Measurements from ENCODE around the gene ATG7. TPM values are rescaled to one million over a fixed set of nuclear protein-coding genes. Genes with fewer than 3 reads are reported as not detected.

The ATG7 gene
- total and polyA plus RNA-seq, 12 donors, result 9.1 to 118 (median 40.0) TPM

DNA sequence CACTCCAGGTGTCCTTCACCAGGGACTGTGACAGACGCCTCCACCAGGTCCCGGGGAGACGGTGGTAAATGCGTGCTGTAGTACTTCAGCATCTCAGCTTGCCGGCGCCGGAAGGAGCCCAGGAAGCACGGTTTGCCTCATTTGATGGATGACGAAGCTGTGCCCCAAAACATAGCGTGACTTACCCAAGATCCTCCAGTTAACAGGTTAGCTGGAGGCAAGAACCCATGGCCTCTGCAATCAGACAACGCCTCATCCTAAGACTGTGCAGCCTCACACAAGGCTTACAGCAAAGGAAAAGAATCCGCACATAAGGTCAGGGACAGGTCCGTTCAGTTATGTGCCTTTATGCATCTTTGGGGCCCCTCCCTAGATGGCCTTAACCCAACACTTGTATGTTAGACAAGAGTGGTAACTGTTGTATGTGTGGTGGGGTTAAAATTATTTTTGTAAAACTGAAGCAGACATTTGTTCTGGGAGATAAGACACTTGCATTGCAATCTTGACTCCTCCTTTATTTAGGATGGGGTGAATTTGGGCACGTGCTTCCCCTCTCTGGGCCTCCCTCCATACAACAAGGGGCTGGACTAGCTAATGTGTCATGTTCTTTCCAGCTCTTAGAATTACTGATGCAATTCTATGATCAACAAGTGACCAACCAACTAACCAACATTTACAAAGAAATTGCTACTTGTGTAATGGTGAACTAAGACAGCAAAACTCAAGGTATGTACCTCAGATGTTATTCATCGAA lies 332.1 kb downstream of the ATG7 start:
- no peak for DNase-seq
- no peaks in the 10 kb centered on the region for H3K27me3 ChIP-seq
- TF ChIP-seq CTCF (IDR thresholded peaks at IDR 0.05) (no peak), POLR2A (IDR thresholded peaks at IDR 0.05) (no peak)
- intact Hi-C loops (cut with DNase I), result no loop called here
- peaks cover 0 to 13% of the 10 kb centered on the region in 2 donors for H3K36me3 ChIP-seq (replicated peaks in 1 of 2)
- no peak overlapping the region for H3K4me3 ChIP-seq
- peak overlapping the region in 3 of 5 donors; percentile 47 to 87 (median 50) for H3K27ac ChIP-seq
- no peaks in the 10 kb centered on the region for H3K9me3 ChIP-seq (replicated peaks in 1 of 3)
- H3K4me1 ChIP-seq (replicated peaks in 1 of 2), result peaks cover 37 to 57% of the 10 kb centered on the region in 2 donors
- WGBS, 4 donors, result 44 to 55% (median 49%) methylated on average over 12 to 15 of the region's 15 CpGs

DNA sequence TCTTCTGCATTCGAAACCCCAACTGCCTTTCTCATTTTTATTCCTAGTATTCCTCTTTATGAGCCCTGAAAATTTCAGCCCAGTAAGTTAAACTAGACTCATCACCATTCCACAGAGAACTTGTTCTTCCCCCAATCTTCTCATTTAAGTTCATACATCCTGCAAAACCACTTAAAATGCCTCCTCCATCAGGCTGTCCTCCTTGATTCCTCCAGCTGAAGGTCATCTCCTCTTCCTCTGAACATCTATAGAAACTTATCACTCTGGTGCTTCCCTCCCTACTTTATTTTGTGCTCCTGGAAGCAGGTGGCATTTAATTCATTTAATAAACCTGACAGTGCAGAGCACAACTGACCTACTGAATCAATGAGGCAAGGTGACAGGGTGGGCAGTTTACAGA lies 333.2 kb downstream of the ATG7 start:
- H3K9me3 ChIP-seq (replicated peaks in 1 of 3), result no peaks in the 10 kb centered on the region
- H3K36me3 ChIP-seq (replicated peaks in 1 of 2), result peaks cover 0 to 7% of the 10 kb centered on the region in 2 donors
- WGBS, 4 donors, result 94 to 100% (median 99%) methylated on average over 1 of the region's 1 CpG
- no peaks in the 10 kb centered on the region for H3K27me3 ChIP-seq
- no peak for DNase-seq
- intact Hi-C loops (cut with DNase I), result no loop called here
- TF ChIP-seq POLR2A (IDR thresholded peaks at IDR 0.05) (no peak), CTCF (IDR thresholded peaks at IDR 0.05) (no peak)
- peak overlapping the region in 1 of 5 donors; percentile 56 for H3K27ac ChIP-seq
- peaks cover 28 to 58% of the 10 kb centered on the region in 2 donors for H3K4me1 ChIP-seq (replicated peaks in 1 of 2)
- H3K4me3 ChIP-seq, result no peak overlapping the region

DNA sequence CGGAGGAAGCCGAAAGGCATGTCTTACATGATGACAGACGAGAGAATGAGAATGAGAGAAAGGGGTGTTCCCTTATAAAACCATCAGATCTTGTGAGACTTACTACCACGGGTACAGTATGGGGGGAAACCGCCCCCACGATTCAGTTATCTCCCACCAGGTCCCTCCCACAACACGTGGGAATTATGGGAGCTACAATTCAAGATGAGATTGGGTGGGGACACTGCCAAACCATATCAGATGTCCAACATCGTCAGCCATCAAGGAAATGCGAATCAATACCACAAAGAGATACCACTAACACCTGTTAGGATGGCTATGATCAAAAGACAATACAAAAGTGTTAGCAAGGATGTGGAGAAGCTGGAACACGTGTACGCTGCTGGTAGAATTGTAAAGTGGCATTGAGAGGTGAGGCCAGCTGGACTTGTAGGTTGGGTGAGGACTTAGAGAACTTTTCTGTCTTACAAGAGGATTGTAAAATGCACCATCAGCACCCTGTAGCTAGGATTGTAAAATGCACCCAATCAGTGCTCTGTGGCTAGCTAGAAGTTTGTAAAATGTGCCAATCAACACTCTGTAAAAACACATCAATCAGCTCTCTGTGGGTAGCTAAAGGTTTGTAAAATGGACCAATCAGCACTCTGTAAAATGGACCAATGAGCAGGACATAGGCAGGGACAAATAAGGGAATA lies 334.0 kb downstream of the ATG7 start:
- peaks cover 0 to 3% of the 10 kb centered on the region in 2 donors for H3K36me3 ChIP-seq (replicated peaks in 1 of 2)
- H3K27ac ChIP-seq, result peak overlapping the region in 1 of 5 donors; percentile 9
- 81 to 88% (median 82%) methylated on average over 11 of the region's 11 CpGs for WGBS, 4 donors
- intact Hi-C loops (cut with DNase I), result no loop called here
- no peak overlapping the region for H3K4me3 ChIP-seq
- no peak for TF ChIP-seq CTCF (IDR thresholded peaks at IDR 0.05)
- no peak for TF ChIP-seq POLR2A (IDR thresholded peaks at IDR 0.05)
- H3K9me3 ChIP-seq (replicated peaks in 1 of 3), result no peaks in the 10 kb centered on the region
- peaks cover 26 to 58% of the 10 kb centered on the region in 2 donors for H3K4me1 ChIP-seq (replicated peaks in 1 of 2)
- DNase-seq, result no peak
- H3K27me3 ChIP-seq, result no peaks in the 10 kb centered on the region

DNA sequence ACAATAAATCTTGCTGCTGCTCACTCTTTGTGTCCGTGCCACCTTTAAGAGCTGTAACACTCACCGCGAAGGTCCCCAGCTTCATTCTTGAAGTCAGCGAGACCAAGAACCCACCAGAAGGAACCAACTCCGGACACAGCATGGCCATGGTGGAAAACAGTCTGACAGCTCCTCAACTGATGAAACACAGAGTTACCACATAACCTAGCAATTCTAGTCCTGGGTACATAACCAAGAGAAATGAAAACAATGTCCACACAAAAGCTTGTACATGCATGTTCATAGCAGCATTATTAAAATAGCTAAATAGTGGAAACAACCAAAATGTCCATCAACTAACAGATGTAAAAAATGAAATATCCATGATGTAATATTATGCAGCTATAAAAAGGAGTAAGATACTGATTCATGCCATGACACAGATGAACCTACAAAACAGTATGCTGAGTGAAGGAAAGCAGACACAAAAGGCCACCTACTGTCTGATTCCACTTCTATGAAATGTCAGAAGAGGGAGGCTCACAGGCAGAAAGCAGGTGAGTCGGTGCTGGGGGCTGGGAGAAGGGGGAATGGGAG lies 334.8 kb downstream of the ATG7 start:
- Histone ChIP-seq H3K9me3 (replicated peaks in 1 of 3) (no peaks in the 10 kb centered on the region), H3K36me3 (replicated peaks in 1 of 2) (no peaks in the 10 kb centered on the region), H3K27ac (peak overlapping the region in 2 of 5 donors; percentile 18 to 28), H3K4me1 (replicated peaks in 1 of 2) (peaks cover 26 to 57% of the 10 kb centered on the region in 2 donors), H3K27me3 (no peaks in the 10 kb centered on the region), H3K4me3 (no peak overlapping the region)
- TF ChIP-seq POLR2A (IDR thresholded peaks at IDR 0.05), result no peak
- no peak for TF ChIP-seq CTCF (IDR thresholded peaks at IDR 0.05)
- intact Hi-C loops (cut with DNase I), result no loop called here
- DNase-seq, result no peak
- WGBS, 4 donors, result 73 to 86% (median 80%) methylated on average over 6 of the region's 6 CpGs
